GM12878 (cell line): ENCODE measurements around the gene ZSCAN10. TPM values are rescaled to one million over a fixed set of nuclear protein-coding genes. Genes with fewer than 3 reads are reported as not detected.

Experiments used
- ATAC-seq: fragments of 200-7000 bp; cut with Tn5 transposase; 3 replicates; pipeline ENCODE4 v1.9.1; 2020; ENCODE audit warnings: mild to moderate bottlenecking, moderate library complexity
- BruUV-seq: library from RNA; stranded (reverse); fragments of 400-500 nt; replicated peaks from 2 replicates; lab custom pipeline; 2021; lab: Mats Ljungman, UMichigan
- CTCF ChIA-PET: fragments of 300-600 bp; sonication (Branson Sonifier 250); formaldehyde crosslinking; extraction: SDS; loops from one replicate; lab custom pipeline; 2021; ENCODE audit warnings: inconsistent platforms; lab: Yijun Ruan, JAX
- POLR2A ChIA-PET: fragments of 350-600 bp; formaldehyde crosslinking; extraction: SDS; loops from one replicate; lab custom pipeline; 2021; ENCODE audit warnings: inconsistent platforms; lab: Charles Lee
- RAD21 ChIA-PET: fragments of 300-600 bp; sonication (Branson Sonifier 250); formaldehyde crosslinking; loops from one replicate; lab custom pipeline; 2023; ENCODE audit warnings: antibody characterized with exemption; ENCODE audit not compliant: unreplicated experiment; lab: Charles Lee
- SMC1A ChIA-PET: fragments of 300-600 bp; sonication (Branson Sonifier 250); formaldehyde crosslinking; loops from one replicate; lab custom pipeline; 2023; ENCODE audit not compliant: unreplicated experiment, uncharacterized antibody; lab: Charles Lee
- DNase-seq: peaks from one replicate; pipeline ENCODE4 v3.0.0-alpha.2; 2011; ENCODE audit warnings: low read depth, low spot score
- FAIRE-seq: peaks from 3 replicates; lab custom pipeline; 2011; peaks lifted over from hg19 to GRCh38; lab: Jason Lieb, UNC
- H2AFZ ChIP-seq: 2 replicates; pipeline ENCODE4 v1.6.0; 2011; ENCODE audit warnings: low read depth, low read length, control low read depth; ENCODE audit not compliant: control insufficient read depth
- H3K27ac ChIP-seq: 2 replicates; pipeline ENCODE4 v1.5.1; 2011; ENCODE audit warnings: control low read depth; ENCODE audit not compliant: control insufficient read depth, insufficient read depth
- H3K27me3 ChIP-seq, 2 experiments: replicated peaks in 1 of 2; 2 replicates each; pipeline versions ENCODE4 v1.6.0 to v1.6.1; 2011; ENCODE audit warnings: low read length in 1 of 2; ENCODE audit not compliant: control insufficient read depth in 2 of 2, insufficient read depth in 2 of 2
- H3K36me3 ChIP-seq, 2 experiments: 2 replicates each; pipeline ENCODE4 v1.5.1; 2011; ENCODE audit warnings: low read length in 1 of 2; ENCODE audit not compliant: control insufficient read depth in 2 of 2, insufficient read depth in 2 of 2
- H3K4me1 ChIP-seq: 2 replicates; pipeline ENCODE4 v1.6.1; 2011; ENCODE audit warnings: mild to moderate bottlenecking, low read length, moderate library complexity, mixed read lengths; ENCODE audit not compliant: control insufficient read depth, insufficient read depth
- H3K4me2 ChIP-seq: 2 replicates; pipeline ENCODE4 v1.6.0; 2011; ENCODE audit warnings: control low read depth; ENCODE audit not compliant: control insufficient read depth, insufficient read depth
- H3K4me3 ChIP-seq: fragments of 200-600 bp; sonication (generic); 2 replicates; pipeline ENCODE4 v1.5.1; 2016
- H3K79me2 ChIP-seq: 2 replicates; pipeline ENCODE4 v1.6.0; 2011; ENCODE audit warnings: low read length; ENCODE audit not compliant: control insufficient read depth, insufficient read depth
- H3K9ac ChIP-seq: 2 replicates; pipeline ENCODE4 v1.8.0; 2011; ENCODE audit warnings: low read length, control low read depth, mixed read lengths; ENCODE audit not compliant: control insufficient read depth, insufficient read depth
- H3K9me3 ChIP-seq: replicated peaks from 3 replicates; pipeline ENCODE4 v1.5.1; 2011; ENCODE audit warnings: mild to moderate bottlenecking, low read length; ENCODE audit not compliant: control insufficient read depth, insufficient read depth
- H4K20me1 ChIP-seq: 2 replicates; pipeline ENCODE4 v1.6.0; 2011; ENCODE audit not compliant: control insufficient read depth, insufficient read depth
- CEBPB ChIP-seq, 2 experiments: fragments of 150-350 bp in 1 of 2; IDR thresholded peaks; 2 replicates each; pipeline ENCODE4 v1.6.1; 2012 to 2014; ENCODE audit warnings: low read depth in 2 of 2, low read length in 2 of 2, borderline replicate concordance in 1 of 2, inconsistent platforms in 1 of 2
- EED ChIP-seq: sonication (generic); IDR thresholded peaks from 2 replicates; pipeline ENCODE4 v1.6.1; 2016; ENCODE audit warnings: antibody characterized with exemption, low read depth
- HDGF ChIP-seq: fragments of 450-650 bp; IDR thresholded peaks from 2 replicates; pipeline ENCODE4 v1.6.1; 2016; ENCODE audit warnings: antibody characterized with exemption
- MXI1 ChIP-seq: fragments of 150-350 bp; IDR thresholded peaks from 2 replicates; pipeline ENCODE4 v1.6.1; 2011; ENCODE audit warnings: low read depth, mild to moderate bottlenecking, inconsistent platforms, low read length, improper control_type of control experiment
- MYC ChIP-seq: IDR thresholded peaks from 2 replicates; pipeline ENCODE4 v1.6.1; 2011; ENCODE audit warnings: mild to moderate bottlenecking, low read length, moderate library complexity, inconsistent platforms; ENCODE audit not compliant: insufficient read depth, insufficient replicate concordance, insufficient read length, severe bottlenecking
- NBN ChIP-seq: fragments of 450-650 bp; IDR thresholded peaks from 2 replicates; pipeline ENCODE4 v1.6.1; 2016
- RELA ChIP-seq: fragments of 450-650 bp; IDR thresholded peaks from 2 replicates; pipeline ENCODE4 v1.8.0; 2014; ENCODE audit warnings: borderline replicate concordance; ENCODE audit not compliant: partially characterized antibody
- TBL1XR1 ChIP-seq: IDR thresholded peaks from 2 replicates; pipeline ENCODE4 v1.6.1; 2012; ENCODE audit warnings: low read depth, low read length, improper control_type of control experiment
- WGBS: methylation state at CpG from one replicate; pipeline ENCODE4 v1.1.6; 2016; ENCODE audit warnings: low lambda C conversion rate; ENCODE audit not compliant: insufficient replicate concordance, insufficient coverage; ENCODE audit errors: missing lambda C conversion rate; 5-methylcytosine and 5-hydroxymethylcytosine counted together
- in situ Hi-C: fragments of 300-500 bp; cut with MboI; formaldehyde crosslinking; loops from 9 replicates; pipeline ENCODE4 v1.14.3; 2018; ENCODE audit warnings: mixed read lengths
- intact Hi-C: fragments of 100-400 bp; cut with micrococcal nuclease; formaldehyde crosslinking; loops from one replicate; pipeline ENCODE4 v1.14.2; 2022; ENCODE audit not compliant: unreplicated experiment
- polyA plus RNA-seq, 11 experiments: library from polyadenylated mRNA; depleted of rRNA in 4 of 11; unstranded in 6 of 11; stranded (reverse) in 5 of 11; fragments of >200 nt; fragmentation: Nextera tagmentation in 4 of 11; fragmentation: Illumina TruSeq in 1 of 11; extraction: Ambion mirVana in 4 of 11; extraction: Trizol in 1 of 11; gene quantifications; 1 replicate in 1 of 11; 2 replicates in 10 of 11; pipeline versions ENCODE4 v1.2.1 to v1.2.3, GENCODE V29; 2011 to 2016; ENCODE audit warnings: inconsistent platforms in 2 of 11, missing spikeins in 2 of 11, low read depth in 1 of 11
- total RNA-seq, 4 experiments: library from RNA; depleted of rRNA in 3 of 4; stranded (reverse); fragments of >200 nt in 3 of 4; fragmentation: Illumina TruSeq in 1 of 4; extraction: Trizol in 1 of 4; gene quantifications; 2 replicates each; pipeline versions ENCODE4 v1.2.1 to v1.2.3, GENCODE V29; 2013 to 2021
- TF ChIP-seq, protein P1 (sequence below): fragments of 450-650 bp; IDR thresholded peaks from 2 replicates; pipeline ENCODE4 v1.6.1; 2014; ENCODE audit warnings: mild to moderate bottlenecking
- TF ChIP-seq, protein P2 (sequence below): IDR thresholded peaks from 2 replicates; pipeline ENCODE4 v1.6.1; 2012; ENCODE audit warnings: low read depth, low read length, improper control_type of control experiment

ZSCAN10 gene
- total and polyA plus RNA-seq, 10 of the 15 experiments (the other 5 are each of a cell fraction or from before 2014, with no cell fraction given): 0.06 to 0.33 TPM; not detected in 8

DNA sequence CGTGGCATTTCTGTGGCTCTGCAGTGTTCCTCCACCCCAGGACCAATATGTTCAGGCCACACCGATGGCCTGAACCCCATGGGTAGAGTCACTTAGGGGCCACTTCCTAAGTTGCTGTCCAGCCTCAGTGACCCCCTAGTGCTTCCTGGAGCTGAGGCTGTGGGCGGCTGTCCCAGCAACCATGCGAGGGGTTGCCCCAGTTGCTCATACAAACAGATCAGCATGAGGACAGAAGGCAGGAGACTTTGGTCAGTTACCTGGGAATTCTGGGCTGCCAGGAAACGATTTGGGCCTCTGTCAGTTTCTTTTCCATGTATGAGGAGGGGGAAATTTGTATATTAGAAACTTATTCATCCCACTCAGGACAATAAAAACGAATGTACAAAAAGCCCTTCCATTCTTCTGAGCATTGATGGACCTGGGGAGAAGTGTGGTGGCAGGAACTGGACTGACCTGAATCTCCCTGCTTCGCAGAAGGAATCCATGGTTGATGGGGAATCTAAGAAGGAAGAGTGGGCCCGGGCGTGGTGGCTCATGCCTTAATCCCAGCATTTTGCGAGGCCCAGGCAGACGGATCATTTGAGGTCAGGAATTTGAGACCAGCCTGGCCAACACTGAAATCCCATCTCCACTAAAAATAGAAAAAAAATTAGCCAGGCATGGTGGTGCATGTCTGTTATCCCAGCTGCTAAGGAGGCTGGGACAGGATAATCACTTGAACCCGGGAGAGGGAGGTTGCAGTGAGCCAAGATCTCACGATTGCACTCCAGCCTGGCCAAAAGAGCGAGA lies 38.6 kb downstream of the ZSCAN10 start (continued):
- TF ChIP-seq, protein P1, sequence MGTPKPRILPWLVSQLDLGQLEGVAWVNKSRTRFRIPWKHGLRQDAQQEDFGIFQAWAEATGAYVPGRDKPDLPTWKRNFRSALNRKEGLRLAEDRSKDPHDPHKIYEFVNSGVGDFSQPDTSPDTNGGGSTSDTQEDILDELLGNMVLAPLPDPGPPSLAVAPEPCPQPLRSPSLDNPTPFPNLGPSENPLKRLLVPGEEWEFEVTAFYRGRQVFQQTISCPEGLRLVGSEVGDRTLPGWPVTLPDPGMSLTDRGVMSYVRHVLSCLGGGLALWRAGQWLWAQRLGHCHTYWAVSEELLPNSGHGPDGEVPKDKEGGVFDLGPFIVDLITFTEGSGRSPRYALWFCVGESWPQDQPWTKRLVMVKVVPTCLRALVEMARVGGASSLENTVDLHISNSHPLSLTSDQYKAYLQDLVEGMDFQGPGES: no peak
- TF ChIP-seq, protein P2, sequence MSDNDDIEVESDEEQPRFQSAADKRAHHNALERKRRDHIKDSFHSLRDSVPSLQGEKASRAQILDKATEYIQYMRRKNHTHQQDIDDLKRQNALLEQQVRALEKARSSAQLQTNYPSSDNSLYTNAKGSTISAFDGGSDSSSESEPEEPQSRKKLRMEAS: no peak
- TF ChIP-seq EED: no peak
- no peak for TF ChIP-seq CEBPB (IDR thresholded peaks at IDR 0.05; ENCODE audit: borderline replicate concordance in 1 of 2, low read depth in 2 of 2, low read length in 2 of 2)
- TF ChIP-seq MYC: no peak
- no peak for TF ChIP-seq RELA
- no peak for TF ChIP-seq MXI1

- TF ChIP-seq HDGF (peak; percentile 43; the same call in 1 of the 2 replicates), TBL1XR1 (no peak), NBN (0 out of 2 replicates have a peak, but pooled peaks have one; percentile 8)
- ChIA-PET RAD21 (interaction anchor here (0.6 to 3.0 kb wide), 11 partner anchors 16 to 111 kb away, joined by 3 to 72 read pairs (median 6); partner anchors contain the start of gene TNFRSF12A), SMC1A (interaction anchor here (1.1 to 3.9 kb wide), 6 partner anchors 12 to 106 kb away, joined by 3 to 53 read pairs (median 4); no protein-coding TSS in a partner anchor), CTCF (interaction anchor here (0.6 to 9.5 kb wide), 23 partner anchors 10 to 137 kb away, joined by 3 to 174 read pairs (median 8); partner anchors contain the start of genes HCFC1R1 and THOC6), POLR2A (interaction anchor here (0.6 to 1.7 kb wide), 4 partner anchors 17 to 76 kb away, joined by 3 to 12 read pairs (median 4); partner anchors contain the start of genes HCFC1R1 and THOC6)
- H3K9ac ChIP-seq: no peak overlapping the region; the same call in 1 of the 2 replicates
- in situ Hi-C loops: loop anchor here (5.0 kb wide), 2 partner anchors 38 to 68 kb away; partner anchors contain the start of gene ZSCAN10
- BruUV-seq: no TSS peak
- intact Hi-C loops: loop anchor here (1.0 to 2.0 kb wide), 3 partner anchors 36 to 107 kb away; no protein-coding TSS in a partner anchor
- H3K9me3 ChIP-seq: no peaks in the 10 kb centered on the region; the same call in 2 of the 3 replicates
- 67% methylated on average over 7 of the region's 9 CpGs for WGBS
- peak overlapping the region; percentile 37; the same call in 1 of the 2 replicates for H3K4me3 ChIP-seq
- no peaks in the 10 kb centered on the region for H3K36me3 ChIP-seq
- no peaks in the 10 kb centered on the region for H4K20me1 ChIP-seq
- H3K79me2 ChIP-seq: no peaks in the 10 kb centered on the region
- ATAC-seq: no peak
- H3K4me1 ChIP-seq: peaks cover 17% of the 10 kb centered on the region
- FAIRE-seq: no peak
- H2AFZ ChIP-seq: peak overlapping the region; percentile 66
- peak overlapping the region; percentile 75 for H3K4me2 ChIP-seq
- DNase-seq: no peak
- no peaks in the 10 kb centered on the region for H3K27me3 ChIP-seq
- peak overlapping the region; percentile 22; the same call in 1 of the 2 replicates for H3K27ac ChIP-seq
These were observed 39.3 kb downstream of the ZSCAN10 start for GRCh38 chr16:3059723-3060242.
